Nephron (organoid): ENCODE measurements around the gene GPATCH8.
A peak's percentile ranks its signal among the peaks of the same experiment; 100 is the strongest.

Source experiments
- H3K27ac Mint-ChIP-seq, 3 experiments: 2 replicates each; pipeline ENCODE4 v1.8.0; 2020; ENCODE audit warnings: mixed read lengths in 3 of 3, mild to moderate bottlenecking in 2 of 3, moderate library complexity in 1 of 3
- H3K27me3 Mint-ChIP-seq: 2 replicates; pipeline ENCODE4 v1.8.0; 2021; ENCODE audit warnings: low read depth, mild to moderate bottlenecking, moderate library complexity, mixed read lengths
- H3K36me3 Mint-ChIP-seq: 2 replicates; pipeline ENCODE4 v1.8.0; 2020; ENCODE audit warnings: low read depth, mixed read lengths
- H3K4me1 Mint-ChIP-seq: 2 replicates; pipeline ENCODE4 v1.8.0; 2020; ENCODE audit warnings: mixed read lengths
- H3K4me3 Mint-ChIP-seq, 3 experiments: 2 replicates each; pipeline ENCODE4 v1.8.0; 2020; ENCODE audit warnings: mild to moderate bottlenecking in 3 of 3, mixed read lengths in 3 of 3, moderate library complexity in 2 of 3
- H3K9me3 Mint-ChIP-seq: 2 replicates; pipeline ENCODE4 v1.8.0; 2020; ENCODE audit warnings: mixed read lengths
- CTCF ChIP-seq, 3 experiments: fragments of 200-600 bp; sonication (generic); IDR thresholded peaks; one replicate each; pipeline ENCODE4 v1.5.0; 2021; ENCODE audit warnings: antibody characterized with exemption in 3 of 3; ENCODE audit not compliant: unreplicated experiment in 3 of 3

GPATCH8 gene

DNA sequence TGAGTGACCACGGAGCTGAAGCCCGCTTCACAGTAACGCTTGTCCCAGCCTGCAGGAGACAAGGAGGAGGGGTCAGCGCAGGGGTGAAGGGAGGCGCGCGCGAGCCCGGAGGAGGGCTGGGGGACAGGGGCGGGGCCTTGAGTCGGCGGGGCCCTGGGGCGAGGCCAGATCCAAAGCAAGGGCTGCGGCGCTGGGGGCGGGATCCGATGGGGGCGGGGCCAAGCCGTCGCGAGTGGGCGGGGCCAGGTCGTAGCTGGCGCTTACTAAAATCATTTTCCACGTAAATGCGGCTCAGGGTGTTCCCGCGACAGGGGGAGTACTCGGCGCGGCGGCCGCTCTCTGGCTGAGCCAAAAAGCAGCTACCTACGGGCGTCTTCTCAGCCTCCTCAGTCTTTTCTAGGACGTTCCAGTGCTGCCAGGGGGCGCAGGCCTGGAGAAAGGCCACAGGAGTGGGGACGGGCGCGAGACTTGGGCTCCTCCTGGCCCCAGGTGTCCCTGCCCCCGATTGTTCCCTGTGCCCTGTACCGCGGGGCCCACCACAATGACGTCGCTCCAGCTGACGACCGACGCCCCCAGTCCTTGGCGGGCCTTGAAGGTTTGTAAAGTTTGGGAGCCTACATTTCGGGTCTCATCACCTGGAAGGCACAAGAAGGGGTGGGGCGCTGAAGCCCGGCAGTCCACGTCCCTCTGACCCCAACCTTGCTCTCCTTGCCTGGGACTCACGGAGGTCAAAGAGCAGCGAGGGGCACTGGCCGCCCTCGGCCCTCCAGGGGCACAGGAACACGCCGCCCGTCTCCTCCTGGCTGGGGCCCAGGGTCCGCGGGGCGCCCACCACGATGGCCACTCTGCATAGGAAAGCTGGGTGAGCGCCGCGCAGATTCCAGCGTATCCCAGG is 117.7 kb downstream of the GPATCH8 start:
- Mint-ChIP-seq H3K36me3 (no peaks in the 10 kb centered on the region), H3K9me3 (no peaks in the 10 kb centered on the region), H3K4me1 (peaks cover 4% of the 10 kb centered on the region), H3K27me3 (peaks cover 37% of the 10 kb centered on the region), H3K27ac (no peak overlapping the region), H3K4me3 (peak overlapping the region; percentile 83 to 86 (median 85))
- peak in 2 of 3 experiments; percentile 12 to 29 for TF ChIP-seq CTCF (IDR thresholded peaks at IDR 0.05; ENCODE audit: unreplicated experiment in 3 of 3)

GRCh38 chr17:44384823-44385286 is 118.4 kb downstream of the GPATCH8 start:
- no peaks in the 10 kb centered on the region for H3K9me3 Mint-ChIP-seq
- H3K4me1 Mint-ChIP-seq, result peaks cover 4% of the 10 kb centered on the region
- peak overlapping the region; percentile 83 to 86 (median 85) for H3K4me3 Mint-ChIP-seq
- no peaks in the 10 kb centered on the region for H3K36me3 Mint-ChIP-seq
- H3K27me3 Mint-ChIP-seq, result peaks cover 37% of the 10 kb centered on the region
- H3K27ac Mint-ChIP-seq, result no peak overlapping the region
- TF ChIP-seq CTCF (IDR thresholded peaks at IDR 0.05; ENCODE audit: unreplicated experiment in 3 of 3), result no peak

- Mint-ChIP-seq H3K27ac (peak overlapping the region in 1 of 3 experiments; percentile 79), H3K27me3 (peaks cover 37% of the 10 kb centered on the region), H3K4me3 (peak overlapping the region; percentile 83 to 86 (median 85)), H3K4me1 (peaks cover 4% of the 10 kb centered on the region), H3K9me3 (no peaks in the 10 kb centered on the region), H3K36me3 (no peaks in the 10 kb centered on the region)
- no peak for TF ChIP-seq CTCF (IDR thresholded peaks at IDR 0.05; ENCODE audit: unreplicated experiment in 3 of 3)
Measured at GRCh38 chr17:44384281-44384822, 118.9 kb downstream of the GPATCH8 start.

GRCh38 chr17:44383861-44384260 is 119.3 kb downstream of the GPATCH8 start:
- no peak for TF ChIP-seq CTCF (IDR thresholded peaks at IDR 0.05; ENCODE audit: unreplicated experiment in 3 of 3)
- H3K36me3 Mint-ChIP-seq, result no peaks in the 10 kb centered on the region
- peaks cover 37% of the 10 kb centered on the region for H3K27me3 Mint-ChIP-seq
- no peak overlapping the region for H3K27ac Mint-ChIP-seq
- H3K9me3 Mint-ChIP-seq, result no peaks in the 10 kb centered on the region
- peaks cover 4% of the 10 kb centered on the region for H3K4me1 Mint-ChIP-seq
- no peak overlapping the region for H3K4me3 Mint-ChIP-seq

- H3K36me3 Mint-ChIP-seq, result no peaks in the 10 kb centered on the region
- no peaks in the 10 kb centered on the region for H3K9me3 Mint-ChIP-seq
- TF ChIP-seq CTCF (IDR thresholded peaks at IDR 0.05; ENCODE audit: unreplicated experiment in 3 of 3), result no peak
- no peak overlapping the region for H3K27ac Mint-ChIP-seq
- peaks cover 37% of the 10 kb centered on the region for H3K27me3 Mint-ChIP-seq
- peaks cover 4% of the 10 kb centered on the region for H3K4me1 Mint-ChIP-seq
- no peak overlapping the region for H3K4me3 Mint-ChIP-seq
Measured at GRCh38 chr17:44383363-44383762, 119.8 kb downstream of the GPATCH8 start.
